Trophoblast cell (in vitro differentiated cells and primary cell): Measurements from ENCODE around the gene BFSP2.

Experiments
- DNase-seq, 2 donors: peaks; one replicate each; pipeline ENCODE4 v3.0.0-alpha.2; 2016
- H2AFZ ChIP-seq: 2 replicates; pipeline ENCODE4 v1.6.1; 2013; ENCODE audit warnings: low read length, moderate library complexity, mild to moderate bottlenecking; ENCODE audit not compliant: insufficient read depth, poor library complexity
- H2AK5ac ChIP-seq: 2 replicates; pipeline ENCODE4 v1.6.1; 2013; ENCODE audit warnings: mild to moderate bottlenecking, low read length
- H2BK120ac ChIP-seq: 2 replicates; pipeline ENCODE4 v1.6.1; 2013; ENCODE audit warnings: low read length, mild to moderate bottlenecking, moderate library complexity; ENCODE audit not compliant: insufficient read depth, poor library complexity
- H2BK12ac ChIP-seq: 2 replicates; pipeline ENCODE4 v1.6.1; 2013; ENCODE audit warnings: mild to moderate bottlenecking, low read length, moderate library complexity
- H2BK5ac ChIP-seq: 2 replicates; pipeline ENCODE4 v1.6.1; 2013; ENCODE audit warnings: low read length, low read depth, moderate library complexity, mild to moderate bottlenecking; ENCODE audit not compliant: poor library complexity
- H3K14ac ChIP-seq: 2 replicates; pipeline ENCODE4 v1.6.1; 2013; ENCODE audit warnings: mild to moderate bottlenecking, low read length
- H3K18ac ChIP-seq: 2 replicates; pipeline ENCODE4 v1.6.1; 2013; ENCODE audit warnings: mild to moderate bottlenecking, low read length
- H3K23ac ChIP-seq: 2 replicates; pipeline ENCODE4 v1.6.1; 2013; ENCODE audit warnings: low read length
- H3K27ac ChIP-seq: 2 replicates; pipeline ENCODE4 v1.5.1; 2013; ENCODE audit warnings: low read depth, mild to moderate bottlenecking, inconsistent platforms, low read length, moderate library complexity
- H3K27me3 ChIP-seq: 2 replicates; pipeline ENCODE4 v1.6.1; 2013; ENCODE audit warnings: inconsistent platforms, mild to moderate bottlenecking, low read length, moderate library complexity; ENCODE audit not compliant: insufficient read depth
- H3K36me3 ChIP-seq, 2 experiments: 1 replicate in 1 of 2; 2 replicates in 1 of 2; pipeline ENCODE4 v1.6.1; 2013; ENCODE audit warnings: low read length in 2 of 2, mild to moderate bottlenecking in 2 of 2, moderate library complexity in 1 of 2; ENCODE audit not compliant: insufficient read depth in 2 of 2, control insufficient read depth in 1 of 2
- H3K4ac ChIP-seq: 2 replicates; pipeline ENCODE4 v1.6.1; 2013; ENCODE audit warnings: low read depth, mild to moderate bottlenecking, low read length, moderate library complexity
- H3K4me1 ChIP-seq, 2 experiments: 1 replicate in 1 of 2; 2 replicates in 1 of 2; pipeline ENCODE4 v1.6.1; 2013; ENCODE audit warnings: low read length in 2 of 2, mild to moderate bottlenecking in 2 of 2, moderate library complexity in 1 of 2; ENCODE audit not compliant: insufficient read depth in 2 of 2, control insufficient read depth in 1 of 2
- H3K4me2 ChIP-seq: 2 replicates; pipeline ENCODE4 v1.6.1; 2013; ENCODE audit warnings: inconsistent platforms, mild to moderate bottlenecking, low read length, moderate library complexity
- H3K4me3 ChIP-seq: 2 replicates; pipeline ENCODE4 v1.5.1; 2013; ENCODE audit warnings: mild to moderate bottlenecking, low read depth, low read length, inconsistent platforms
- H3K79me1 ChIP-seq: one replicate; pipeline ENCODE4 v1.6.1; 2013; ENCODE audit warnings: low read length
- H3K79me2 ChIP-seq: 2 replicates; pipeline ENCODE4 v1.6.1; 2013; ENCODE audit warnings: low read length, mild to moderate bottlenecking; ENCODE audit not compliant: control insufficient read depth, insufficient read depth, poor library complexity
- H3K9ac ChIP-seq: 2 replicates; pipeline ENCODE4 v1.6.1; 2013; ENCODE audit warnings: mild to moderate bottlenecking, low read length
- H3K9me3 ChIP-seq: 2 replicates; pipeline ENCODE4 v1.6.1; 2013; ENCODE audit warnings: low read depth, mild to moderate bottlenecking, control low read depth, inconsistent platforms, low read length; ENCODE audit not compliant: insufficient read depth
- H4K12ac ChIP-seq: 2 replicates; pipeline ENCODE4 v1.6.1; 2013; ENCODE audit warnings: low read depth, mild to moderate bottlenecking, low read length, moderate library complexity
- H4K8ac ChIP-seq: 2 replicates; pipeline ENCODE4 v1.6.1; 2013; ENCODE audit warnings: low read depth, mild to moderate bottlenecking, low read length, moderate library complexity
- H4K91ac ChIP-seq: one replicate; pipeline ENCODE4 v1.6.1; 2013; ENCODE audit warnings: low read depth, mild to moderate bottlenecking, low read length, moderate library complexity
- WGBS: extraction: QIAGEN DNeasy Blood & Tissue Kit; methylation state at CpG from one replicate; pipeline ENCODE4 v1.1.7; 2013; ENCODE audit warnings: missing lambda C conversion rate; ENCODE audit not compliant: insufficient read length, insufficient coverage; ENCODE audit errors: extremely low coverage; 5-methylcytosine and 5-hydroxymethylcytosine counted together

The BFSP2 gene

DNA sequence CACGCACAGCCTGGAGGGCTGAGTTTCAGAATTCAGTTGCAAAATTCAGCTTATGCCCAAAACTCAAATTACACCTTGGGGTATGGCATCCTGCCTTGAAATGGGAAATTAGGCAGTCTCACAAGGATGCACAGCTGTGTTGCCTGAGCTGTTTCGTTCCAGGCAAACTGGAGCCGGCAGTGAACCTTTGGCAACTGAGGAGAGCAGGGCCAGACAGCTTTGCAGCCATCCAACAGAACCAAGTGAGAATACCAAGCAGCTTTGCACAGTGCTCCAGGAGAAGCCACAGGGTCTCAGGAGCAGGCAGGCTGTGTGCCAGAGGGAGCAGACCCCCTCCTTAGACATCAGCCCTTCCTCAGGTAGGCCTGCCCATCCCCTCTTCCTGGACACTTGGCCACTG is 32.5 kb upstream of the BFSP2 start:
- H4K12ac ChIP-seq = no peak overlapping the region
- no CpG with 5 or more reads among the region's 3 CpGs for WGBS
- H3K9me3 ChIP-seq = no peaks in the 10 kb centered on the region

DNA sequence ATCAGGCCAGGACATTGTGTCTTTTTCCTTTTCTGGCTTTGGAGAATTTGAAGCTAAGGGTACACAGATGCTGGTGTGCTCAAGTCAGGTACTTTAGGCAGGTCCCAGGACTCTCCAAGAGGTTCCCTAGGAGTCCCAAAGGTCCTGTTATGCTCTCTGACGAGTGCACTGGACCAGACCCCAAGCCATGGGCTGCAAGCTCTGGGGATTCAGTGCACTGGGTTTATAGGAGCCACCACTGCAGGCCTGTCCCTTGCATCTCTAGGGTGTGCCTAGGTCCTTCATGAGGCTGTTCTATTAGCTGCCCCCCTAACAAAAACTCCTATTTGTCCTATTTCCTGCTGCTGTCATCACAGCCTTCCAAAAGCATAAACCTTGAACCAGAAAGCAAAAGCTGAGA is 31.9 kb upstream of the BFSP2 start:
- Histone ChIP-seq H3K18ac (no peak overlapping the region), H3K9me3 (no peaks in the 10 kb centered on the region), H3K79me1 (no peaks in the 10 kb centered on the region), H3K4me3 (no peak overlapping the region), H2AFZ (no peak overlapping the region), H3K23ac (no peak overlapping the region), H3K36me3 (no peaks in the 10 kb centered on the region), H3K27me3 (no peaks in the 10 kb centered on the region), H3K9ac (no peak overlapping the region), H3K4me2 (no peak overlapping the region), H3K4me1 (no peaks in the 10 kb centered on the region), H3K14ac (no peak overlapping the region), H4K91ac (no peak overlapping the region), H3K79me2 (no peaks in the 10 kb centered on the region), H4K12ac (no peak overlapping the region), H2AK5ac (no peak overlapping the region), H3K27ac (no peak overlapping the region), H2BK5ac (no peak overlapping the region), H2BK12ac (no peak overlapping the region), H3K4ac (no peak overlapping the region), H2BK120ac (no peak overlapping the region), H4K8ac (no peak overlapping the region)
- WGBS = no CpG with 5 or more reads among the region's 1 CpG
- no peak for DNase-seq

More for the DNA sequence above, 32.5 kb upstream of the BFSP2 start:
- H2BK12ac ChIP-seq = no peak overlapping the region
- no peak overlapping the region for H3K14ac ChIP-seq
- H4K8ac ChIP-seq = no peak overlapping the region
- H3K27ac ChIP-seq = no peak overlapping the region
- no peaks in the 10 kb centered on the region for H3K79me2 ChIP-seq
- H3K79me1 ChIP-seq = no peaks in the 10 kb centered on the region
- H3K9ac ChIP-seq = no peak overlapping the region
- no peak overlapping the region for H2BK120ac ChIP-seq
- no peak overlapping the region for H2BK5ac ChIP-seq
- H3K23ac ChIP-seq = no peak overlapping the region
- DNase-seq = no peak
- H2AK5ac ChIP-seq = no peak overlapping the region
- no peak overlapping the region for H3K4me2 ChIP-seq
- H2AFZ ChIP-seq = no peak overlapping the region
- no peak overlapping the region for H3K18ac ChIP-seq
- no peaks in the 10 kb centered on the region for H3K4me1 ChIP-seq
- H3K36me3 ChIP-seq = no peaks in the 10 kb centered on the region
- no peak overlapping the region for H3K4ac ChIP-seq
- no peak overlapping the region for H3K4me3 ChIP-seq
- H4K91ac ChIP-seq = no peak overlapping the region
- H3K27me3 ChIP-seq = no peaks in the 10 kb centered on the region

DNA sequence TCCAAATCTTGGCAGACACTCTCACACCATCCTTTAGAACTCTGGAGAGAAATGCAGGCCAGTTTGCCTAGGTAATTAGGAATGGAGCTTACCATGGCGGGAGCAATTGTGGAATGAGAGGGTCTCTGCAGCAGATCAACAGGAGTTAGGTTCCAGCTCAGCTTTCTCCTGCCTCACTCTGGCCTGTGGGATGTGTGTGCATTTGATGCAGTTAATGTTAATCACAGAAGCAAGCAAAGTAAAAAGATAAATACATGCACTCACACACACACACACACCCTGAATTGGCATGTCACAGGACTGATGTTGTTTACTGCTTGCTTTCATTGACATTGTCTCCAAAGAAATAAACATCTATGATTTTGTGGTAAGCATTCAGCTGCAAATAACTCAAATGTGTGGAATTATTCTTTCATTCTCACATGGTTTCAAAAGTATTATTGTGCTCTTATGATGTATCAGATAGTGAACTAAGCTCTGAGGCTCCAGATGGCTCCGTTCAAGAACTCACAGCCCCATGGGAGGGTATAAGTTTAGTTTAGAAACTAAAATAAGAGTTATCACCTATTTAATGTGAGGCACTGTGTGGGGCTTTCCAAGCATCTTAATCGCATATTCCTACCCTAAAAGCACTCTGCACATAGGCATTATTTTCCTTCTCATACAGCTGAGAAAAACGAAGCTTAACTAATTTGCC is 31.3 kb upstream of the BFSP2 start:
- DNase-seq = no peak
- no peak overlapping the region for H4K12ac ChIP-seq
- no peaks in the 10 kb centered on the region for H3K9me3 ChIP-seq
- no peak overlapping the region for H3K9ac ChIP-seq
- H3K27me3 ChIP-seq = no peaks in the 10 kb centered on the region
- no CpG with 5 or more reads among the region's 4 CpGs for WGBS
- no peak overlapping the region for H2BK12ac ChIP-seq
- H3K4me2 ChIP-seq = no peak overlapping the region
- H2BK120ac ChIP-seq = no peak overlapping the region
- H3K27ac ChIP-seq = no peak overlapping the region
- no peak overlapping the region for H3K14ac ChIP-seq
- H3K4ac ChIP-seq = no peak overlapping the region
- no peak overlapping the region for H3K4me3 ChIP-seq
- no peak overlapping the region for H2AFZ ChIP-seq
- H2AK5ac ChIP-seq = no peak overlapping the region
- H3K4me1 ChIP-seq = no peaks in the 10 kb centered on the region
- H3K79me1 ChIP-seq = no peaks in the 10 kb centered on the region
- no peak overlapping the region for H3K23ac ChIP-seq
- no peak overlapping the region for H2BK5ac ChIP-seq
- no peaks in the 10 kb centered on the region for H3K36me3 ChIP-seq
- no peak overlapping the region for H4K8ac ChIP-seq
- no peak overlapping the region for H3K18ac ChIP-seq
- no peak overlapping the region for H4K91ac ChIP-seq
- H3K79me2 ChIP-seq = no peaks in the 10 kb centered on the region

DNA sequence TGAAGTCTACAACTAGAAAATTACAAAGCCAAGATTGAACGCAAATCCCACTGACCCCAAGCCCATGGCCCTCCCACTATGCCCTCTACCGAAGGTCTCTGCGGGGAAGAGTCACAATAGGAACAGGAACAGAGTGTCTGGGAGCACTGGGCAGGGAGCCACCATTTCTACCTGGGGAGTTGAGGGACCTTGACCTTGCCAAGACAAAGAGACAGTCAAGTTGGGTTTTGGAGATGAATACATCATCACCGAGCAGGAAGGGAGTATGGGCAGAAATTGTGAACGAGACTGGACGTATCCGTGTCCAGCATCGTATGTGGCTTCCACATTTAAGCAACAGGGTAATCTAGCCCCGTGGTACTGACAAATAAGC is 30.8 kb upstream of the BFSP2 start:
- no CpG with 5 or more reads among the region's 9 CpGs for WGBS
- H3K27me3 ChIP-seq = no peaks in the 10 kb centered on the region
- H3K9ac ChIP-seq = no peak overlapping the region
- no peak overlapping the region for H3K4me3 ChIP-seq
- no peak overlapping the region for H3K23ac ChIP-seq
- H2BK120ac ChIP-seq = no peak overlapping the region
- H3K9me3 ChIP-seq = no peaks in the 10 kb centered on the region
- DNase-seq = no peak
- no peak overlapping the region for H3K4ac ChIP-seq
- H3K27ac ChIP-seq = no peak overlapping the region
- no peak overlapping the region for H3K4me2 ChIP-seq
- no peaks in the 10 kb centered on the region for H3K79me2 ChIP-seq
- H3K4me1 ChIP-seq = no peaks in the 10 kb centered on the region
- H3K14ac ChIP-seq = no peak overlapping the region
- no peaks in the 10 kb centered on the region for H3K36me3 ChIP-seq
- H3K18ac ChIP-seq = no peak overlapping the region
- H2BK5ac ChIP-seq = no peak overlapping the region
- H3K79me1 ChIP-seq = no peaks in the 10 kb centered on the region
- H4K8ac ChIP-seq = no peak overlapping the region
- no peak overlapping the region for H2AFZ ChIP-seq
- H2BK12ac ChIP-seq = no peak overlapping the region
- no peak overlapping the region for H4K91ac ChIP-seq
- no peak overlapping the region for H4K12ac ChIP-seq
- no peak overlapping the region for H2AK5ac ChIP-seq
